T-cell (primary cell): ENCODE measurements around the gene RAB26. TPM values are rescaled to one million over a fixed set of nuclear protein-coding genes. Genes with fewer than 3 reads are reported as not detected.
"Not testable (repeated sequence)": the region's sequence is repeated elsewhere in the genome, so short reads cannot be mapped to it uniquely, and the experiment has no call there.

Source experiments
- ATAC-seq, 4 experiments: fragments of 200-7000 bp in 3 of 4; fragments of 150-1000 bp in 1 of 4; cut with Tn5 transposase; replicated peaks in 1 of 4; 1 replicate in 3 of 4; 2 replicates in 1 of 4; pipeline ENCODE4 v1.10.0; 2021; ENCODE audit warnings: moderate library complexity in 3 of 4, mild to moderate bottlenecking in 2 of 4, moderate number of reproducible peaks in 1 of 4
- CTCF ChIA-PET, 2 donors: fragments of 300-600 bp; sonication (Branson Sonifier 250); formaldehyde crosslinking; loops; one replicate each; lab custom pipeline; 2022; ENCODE audit warnings: antibody characterized with exemption in 2 of 2; lab: Charles Lee
- POLR2A ChIA-PET, 2 donors: fragments of 300-600 bp; sonication (Branson Sonifier 250); formaldehyde crosslinking; loops; one replicate each; lab custom pipeline; 2022; ENCODE audit warnings: antibody characterized with exemption in 2 of 2; lab: Charles Lee
- DNase-seq, 35 experiments: peaks; one replicate each; pipeline versions ENCODE4 v3.0.0 to v3.0.0-alpha.2; 2013 to 2023
- H3K27ac ChIP-seq: one replicate; pipeline ENCODE4 v1.5.1; 2013; ENCODE audit warnings: low read length
- H3K27me3 ChIP-seq, 2 experiments: replicated peaks in 1 of 2; 1 replicate in 1 of 2; 2 replicates in 1 of 2; pipeline versions ENCODE4 v1.6.1 to v1.7.0; 2013; ENCODE audit warnings: low read length in 1 of 2, mixed read lengths in 1 of 2; ENCODE audit not compliant: control insufficient read depth in 2 of 2, insufficient read depth in 2 of 2; ENCODE audit errors: extremely low read depth in 1 of 2
- H3K36me3 ChIP-seq, 2 donors: 1 replicate in 1 of 2; 2 replicates in 1 of 2; pipeline versions ENCODE4 v1.6.1 to v1.7.0; 2013; ENCODE audit warnings: low read length in 1 of 2; ENCODE audit not compliant: control insufficient read depth in 2 of 2, insufficient read depth in 1 of 2; ENCODE audit errors: extremely low read depth in 1 of 2
- H3K4me1 ChIP-seq, 2 experiments: 1 replicate in 1 of 2; 2 replicates in 1 of 2; pipeline versions ENCODE4 v1.6.1 to v1.7.0; 2013; ENCODE audit warnings: low read length in 2 of 2, mixed read lengths in 1 of 2; ENCODE audit not compliant: insufficient read depth in 2 of 2, control insufficient read depth in 1 of 2; ENCODE audit errors: extremely low read depth in 1 of 2
- H3K4me3 ChIP-seq, 2 donors: 1 replicate in 1 of 2; 2 replicates in 1 of 2; pipeline versions ENCODE4 v1.5.1 to v1.7.0; 2013; ENCODE audit warnings: mild to moderate bottlenecking in 2 of 2, low read length in 1 of 2, moderate library complexity in 1 of 2; ENCODE audit not compliant: control insufficient read depth in 1 of 2; ENCODE audit errors: extremely low read depth in 1 of 2
- H3K9me3 ChIP-seq: 2 replicates; pipeline ENCODE4 v1.7.0; 2013
- H3K27ac Mint-ChIP-seq, 2 donors: one replicate each; pipeline ENCODE4 v1.8.0; 2020 to 2021; ENCODE audit warnings: mild to moderate bottlenecking in 2 of 2, mixed read lengths in 2 of 2
- H3K27me3 Mint-ChIP-seq, 2 donors: one replicate each; pipeline ENCODE4 v1.8.0; 2021 to 2022; ENCODE audit warnings: mixed read lengths in 2 of 2
- H3K36me3 Mint-ChIP-seq: one replicate; pipeline ENCODE4 v1.8.0; 2021; ENCODE audit warnings: mixed read lengths
- H3K4me1 Mint-ChIP-seq, 3 donors: one replicate each; pipeline ENCODE4 v1.8.0; 2020 to 2022; ENCODE audit warnings: mixed read lengths in 3 of 3, mild to moderate bottlenecking in 1 of 3
- H3K4me3 Mint-ChIP-seq, 3 donors: one replicate each; pipeline ENCODE4 v1.8.0; 2020 to 2022; ENCODE audit warnings: mild to moderate bottlenecking in 3 of 3, mixed read lengths in 3 of 3, moderate library complexity in 3 of 3
- H3K9me3 Mint-ChIP-seq, 3 donors: one replicate each; pipeline ENCODE4 v1.8.0; 2020 to 2022; ENCODE audit warnings: mixed read lengths in 3 of 3
- WGBS: methylation state at CpG from one replicate; pipeline ENCODE4 v1.1.5; 2013; ENCODE audit warnings: missing lambda C conversion rate; ENCODE audit not compliant: insufficient coverage; 5-methylcytosine and 5-hydroxymethylcytosine counted together
- total RNA-seq, 35 experiments: library from RNA in 6 of 35; stranded (reverse) in 6 of 35; fragments of 120-200 nt in 1 of 35; gene quantifications; one replicate each; pipeline versions ENCODE4 v1.2.1 to v1.2.4 and lab custom pipeline; 2013 to 2026

Gene RAB26
- total RNA-seq, 5 donors from 2014 or later (not counting 1 experiment from before 2014, with no cell fraction given): 0.19 to 0.66 TPM; not detected in 3

GRCh38 chr16:2135071-2135470 is 13.4 kb upstream of the RAB26 start:
- H3K4me1 Mint-ChIP-seq: peaks cover 9 to 10% (median 9%) of the 10 kb centered on the region in 3 donors
- H3K27me3 Mint-ChIP-seq, H3K27ac Mint-ChIP-seq, CTCF ChIA-PET, ATAC-seq, H3K9me3 Mint-ChIP-seq, H3K27ac ChIP-seq, H3K36me3 Mint-ChIP-seq, DNase-seq, H3K36me3 ChIP-seq, H3K9me3 ChIP-seq, H3K27me3 ChIP-seq: not testable (repeated sequence)
- 0% methylated on average over 17 of the region's 42 CpGs for WGBS
- peaks cover 0 to 16% of the 10 kb centered on the region in 2 experiments for H3K4me1 ChIP-seq
- POLR2A ChIA-PET: interaction anchor here in 1 of 2 donors (0.9 kb wide), 1 partner anchor 20 kb away, joined by 8 read pairs; the partner anchor contains the start of gene TRAF7
- peak overlapping the region; percentile 64 to 77 (median 65) for H3K4me3 Mint-ChIP-seq
- H3K4me3 ChIP-seq: peak overlapping the region in 1 of 2 donors; percentile 36

- peak within 1 kb of the TSS; percentile 53 for H3K27ac ChIP-seq
- H3K9me3 ChIP-seq, H3K27me3 ChIP-seq, H3K27me3 Mint-ChIP-seq, H3K36me3 ChIP-seq, H3K9me3 Mint-ChIP-seq, H3K36me3 Mint-ChIP-seq: not testable (repeated sequence)
- ATAC-seq: peak; percentile 78 to 84 (median 82)
- peak within 1 kb of the TSS in 1 of 2 donors; percentile 41 for H3K4me3 ChIP-seq
- peak within 1 kb of the TSS; percentile 84 to 87 (median 86) for H3K4me3 Mint-ChIP-seq
- peak within 1 kb of the TSS; percentile 95 to 99 for H3K27ac Mint-ChIP-seq
- WGBS: under 1% methylated on average over 34 of the region's 81 CpGs
- CTCF ChIA-PET: interaction anchor here in 1 of 2 donors (0.5 to 0.8 kb wide), 2 partner anchors 19 to 113 kb away, joined by 3 to 5 read pairs; partner anchors contain the start of gene TRAF7
- POLR2A ChIA-PET: interaction anchor here (0.5 to 0.9 kb wide), 3 partner anchors 19 to 776 kb away, joined by 3 to 8 read pairs (median 3); partner anchors contain the start of genes FLYWCH1 (in 1 of the 2), RPS2 (in 1 of the 2) and TRAF7 (in 1 of the 2)
- H3K4me1 Mint-ChIP-seq: peaks cover 11 to 17% (median 13%) of the 10 kb centered on the region in 3 donors
- peak; percentile 86 to 99 (median 93) for DNase-seq
- H3K4me1 ChIP-seq: peaks cover 0 to 23% of the 10 kb centered on the region in 2 experiments
Measured at GRCh38 chr16:2135770-2136490, 12.5 kb upstream of the RAB26 start, which contains the start of gene PKD1. TSS of gene PKD1 (minus strand) at chr16:2135898. CDS start at chr16:2135689, 209 bp downstream.

DNA sequence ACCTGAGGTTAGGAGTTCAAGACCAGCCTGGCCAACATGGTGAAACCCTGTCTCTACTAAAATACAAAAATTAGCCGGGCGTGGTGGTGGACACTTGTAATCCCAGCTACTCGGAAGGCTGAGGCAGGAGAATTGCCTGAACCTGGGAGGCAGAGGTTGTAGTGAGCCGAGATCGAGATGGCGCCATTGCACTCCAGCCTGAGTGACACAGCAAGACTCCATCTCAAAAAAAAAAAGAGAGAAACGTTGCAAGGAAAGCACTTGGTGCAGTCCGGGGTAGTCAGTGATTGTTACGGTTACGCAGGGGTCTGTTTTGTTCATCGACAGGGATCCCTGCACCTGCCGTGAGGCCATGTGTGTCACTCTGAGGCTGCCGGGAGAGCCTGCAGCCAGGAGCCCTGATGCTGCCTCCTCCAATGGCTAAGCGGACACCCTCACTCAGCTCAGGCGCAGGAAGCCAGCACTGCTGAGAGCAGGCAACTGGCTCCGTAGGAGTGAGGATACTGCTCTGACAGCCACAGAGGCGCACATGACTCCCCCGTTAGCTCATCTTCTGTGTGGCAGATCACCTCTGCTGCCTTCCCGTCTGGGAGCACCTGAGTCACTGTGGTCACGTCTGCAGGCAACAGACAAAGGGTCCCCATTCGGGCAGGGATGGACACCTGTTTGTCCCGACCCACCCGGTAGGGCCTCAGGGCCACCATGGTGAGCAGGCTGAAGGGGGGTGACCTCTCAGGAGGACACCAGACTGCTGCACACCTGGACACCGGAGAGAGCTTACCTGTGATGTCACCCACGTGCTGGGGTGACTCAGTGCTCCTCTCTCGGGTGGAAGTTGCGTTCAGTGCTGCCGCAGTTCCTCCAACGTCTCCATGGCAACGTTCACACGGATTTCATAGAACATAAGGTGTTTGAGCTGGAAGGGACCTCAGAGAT is 5.2 kb upstream of the RAB26 start:
- ATAC-seq (no peak), DNase-seq (no peak)
- CTCF ChIA-PET: interaction anchor here in 1 of 2 donors (0.9 kb wide), 1 partner anchor 12 kb away, joined by 4 read pairs; the partner anchor contains the start of gene TRAF7

DNA sequence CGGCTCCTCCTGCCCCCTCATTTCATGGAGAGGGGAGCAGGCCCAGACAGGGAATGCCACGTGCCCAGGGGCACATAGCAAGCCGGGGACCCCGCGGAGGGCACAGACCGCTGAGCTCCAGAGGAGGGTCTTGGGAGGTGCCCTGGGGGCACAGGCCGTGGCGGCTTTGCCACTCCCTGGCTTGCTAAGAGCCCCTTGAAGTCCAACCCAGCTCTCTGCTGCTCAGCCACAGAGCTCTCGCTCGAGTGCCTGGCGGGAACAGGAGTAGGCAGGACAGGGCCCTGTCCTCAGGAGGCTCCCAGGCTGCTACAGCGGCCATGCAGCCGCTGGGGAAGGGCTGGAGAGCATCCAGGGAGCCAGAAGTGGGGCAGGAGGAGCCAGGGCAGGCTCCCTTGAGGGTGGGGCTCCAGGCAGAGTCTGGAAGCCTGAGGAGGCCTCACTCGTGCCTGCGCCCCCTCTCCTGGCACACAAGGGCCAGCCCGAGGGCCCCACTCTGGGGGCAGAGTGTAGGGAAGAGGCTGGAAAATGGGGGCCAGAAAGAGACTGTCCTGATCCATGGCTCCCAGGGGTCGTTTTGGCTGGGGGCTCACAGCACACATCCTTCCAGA is 4.4 kb upstream of the RAB26 start:
- Histone ChIP-seq H3K4me3 (no peak overlapping the region), H3K27ac (no peak overlapping the region), H3K36me3 (no peaks in the 10 kb centered on the region), H3K4me1 (peaks cover 0 to 19% of the 10 kb centered on the region in 2 experiments), H3K27me3 (peaks cover 0 to 13% of the 10 kb centered on the region in 2 experiments), H3K9me3 (no peaks in the 10 kb centered on the region)
- WGBS: 86% methylated on average over 13 of the region's 17 CpGs
- Mint-ChIP-seq H3K27ac (no peak overlapping the region), H3K27me3 (no peaks in the 10 kb centered on the region), H3K4me3 (no peak overlapping the region), H3K9me3 (no peaks in the 10 kb centered on the region), H3K36me3 (no peaks in the 10 kb centered on the region), H3K4me1 (peaks cover 4 to 8% (median 4%) of the 10 kb centered on the region in 3 donors)
- ChIA-PET POLR2A (no interaction called here), CTCF (interaction anchor here in 1 of 2 donors (0.9 kb wide), 1 partner anchor 11 kb away, joined by 4 read pairs; the partner anchor contains the start of gene TRAF7)
- ATAC-seq: no peak
- DNase-seq: no peak

More for the DNA sequence above, 5.2 kb upstream of the RAB26 start:
- Histone ChIP-seq H3K27ac (no peak overlapping the region), H3K4me1 (peaks cover 0 to 15% of the 10 kb centered on the region in 2 experiments), H3K27me3 (peaks cover 0 to 12% of the 10 kb centered on the region in 2 experiments), H3K9me3 (no peaks in the 10 kb centered on the region), H3K36me3 (no peaks in the 10 kb centered on the region), H3K4me3 (no peak overlapping the region)
- Mint-ChIP-seq H3K4me1 (peaks cover 4 to 8% (median 4%) of the 10 kb centered on the region in 3 donors), H3K27ac (no peak overlapping the region), H3K9me3 (no peaks in the 10 kb centered on the region), H3K27me3 (no peaks in the 10 kb centered on the region), H3K36me3 (no peaks in the 10 kb centered on the region), H3K4me3 (no peak overlapping the region)
- WGBS: 65% methylated on average over 26 of the region's 31 CpGs
- POLR2A ChIA-PET: interaction anchor here in 1 of 2 donors (0.7 kb wide), 1 partner anchor 802 kb away, joined by 4 read pairs; no protein-coding TSS in a partner anchor

DNA sequence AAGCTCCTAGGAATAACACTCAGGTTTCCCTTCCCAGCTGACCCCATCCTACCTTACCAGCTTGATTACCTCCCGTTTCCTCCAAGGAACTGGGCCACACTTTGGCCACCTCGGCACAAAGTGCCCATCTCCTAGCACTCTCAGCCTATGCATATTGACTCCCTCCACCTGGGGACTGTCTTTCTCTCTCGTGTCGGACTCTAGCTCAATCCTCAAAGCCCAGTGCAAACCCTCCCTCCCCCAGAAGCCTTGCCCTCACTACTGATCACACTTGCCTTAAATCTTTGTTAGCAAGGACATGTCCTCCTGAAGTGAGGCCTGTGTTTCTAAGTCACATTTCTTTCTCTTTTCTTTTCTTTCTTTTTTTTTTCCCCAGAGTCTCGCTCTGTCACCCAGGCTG is 2.6 kb upstream of the RAB26 start:
- no peak overlapping the region for H3K4me3 Mint-ChIP-seq
- H3K27me3 Mint-ChIP-seq: no peaks in the 10 kb centered on the region
- H3K27ac Mint-ChIP-seq: no peak overlapping the region

More for the DNA sequence above, 2.6 kb upstream of the RAB26 start:
- H3K36me3 Mint-ChIP-seq: no peaks in the 10 kb centered on the region
- CTCF ChIA-PET: interaction anchor here (0.7 to 1.8 kb wide), 2 partner anchors 9 to 168 kb away, joined by 4 to 5 read pairs; partner anchors contain the start of gene TRAF7 (in 1 of the 2)
- no peaks in the 10 kb centered on the region for H3K36me3 ChIP-seq
- H3K9me3 ChIP-seq: no peaks in the 10 kb centered on the region
- H3K4me3 ChIP-seq: no peak overlapping the region
- H3K4me1 Mint-ChIP-seq: peaks cover under 1 to 9% (median 7%) of the 10 kb centered on the region in 3 donors
- peaks cover 0 to 27% of the 10 kb centered on the region in 2 experiments for H3K27me3 ChIP-seq
- H3K27ac ChIP-seq: no peak overlapping the region
- WGBS: 93% methylated on average over 5 of the region's 5 CpGs
- DNase-seq: no peak
- H3K4me1 ChIP-seq: peaks cover 2 to 30% of the 10 kb centered on the region in 2 experiments
- H3K9me3 Mint-ChIP-seq: no peaks in the 10 kb centered on the region
- POLR2A ChIA-PET: no interaction called here
- ATAC-seq: no peak
